MV-4-11 (cell line): ENCODE results near the gene TSSC4.

ENCODE experiments used
- DNase-seq: peaks from one replicate; lab custom pipeline; 2025; lab: John Stamatoyannopoulos, UW

Gene TSSC4

DNA sequence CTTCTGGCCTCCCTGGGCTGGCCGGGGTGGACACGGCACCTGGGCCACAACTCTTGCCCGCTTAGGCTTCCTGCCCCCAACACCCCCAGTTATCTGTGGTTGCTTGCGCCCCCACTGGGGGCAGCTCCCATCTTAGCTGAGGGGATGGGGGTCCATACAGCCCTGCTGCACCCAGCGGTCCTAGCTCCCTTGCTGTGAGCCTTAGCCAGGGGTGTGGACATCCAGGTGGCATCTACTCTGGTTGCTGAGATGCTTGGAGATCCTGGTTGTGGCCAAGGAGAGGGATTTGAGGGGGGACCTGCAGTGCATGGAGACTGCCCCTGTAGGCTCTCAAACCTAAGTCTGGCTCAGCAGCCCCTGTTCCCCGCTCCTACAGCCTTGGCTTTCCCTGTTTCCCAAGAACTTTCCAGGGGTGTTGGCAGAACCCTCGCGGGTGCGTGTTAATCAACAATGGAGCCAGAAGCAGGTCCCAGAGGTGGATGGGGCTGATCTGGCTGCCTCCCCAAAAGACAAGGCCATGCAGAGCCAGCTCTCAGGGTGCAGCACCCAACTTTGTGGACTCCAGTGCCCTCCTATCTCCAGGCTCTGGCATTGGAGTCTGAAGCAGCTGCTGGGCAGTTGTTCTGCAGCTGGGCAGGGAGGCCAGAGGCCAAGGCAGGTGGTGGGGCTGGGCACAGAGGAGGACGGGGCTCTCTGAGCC is 47.6 kb downstream of the TSSC4 start:
- no peak for DNase-seq

DNA sequence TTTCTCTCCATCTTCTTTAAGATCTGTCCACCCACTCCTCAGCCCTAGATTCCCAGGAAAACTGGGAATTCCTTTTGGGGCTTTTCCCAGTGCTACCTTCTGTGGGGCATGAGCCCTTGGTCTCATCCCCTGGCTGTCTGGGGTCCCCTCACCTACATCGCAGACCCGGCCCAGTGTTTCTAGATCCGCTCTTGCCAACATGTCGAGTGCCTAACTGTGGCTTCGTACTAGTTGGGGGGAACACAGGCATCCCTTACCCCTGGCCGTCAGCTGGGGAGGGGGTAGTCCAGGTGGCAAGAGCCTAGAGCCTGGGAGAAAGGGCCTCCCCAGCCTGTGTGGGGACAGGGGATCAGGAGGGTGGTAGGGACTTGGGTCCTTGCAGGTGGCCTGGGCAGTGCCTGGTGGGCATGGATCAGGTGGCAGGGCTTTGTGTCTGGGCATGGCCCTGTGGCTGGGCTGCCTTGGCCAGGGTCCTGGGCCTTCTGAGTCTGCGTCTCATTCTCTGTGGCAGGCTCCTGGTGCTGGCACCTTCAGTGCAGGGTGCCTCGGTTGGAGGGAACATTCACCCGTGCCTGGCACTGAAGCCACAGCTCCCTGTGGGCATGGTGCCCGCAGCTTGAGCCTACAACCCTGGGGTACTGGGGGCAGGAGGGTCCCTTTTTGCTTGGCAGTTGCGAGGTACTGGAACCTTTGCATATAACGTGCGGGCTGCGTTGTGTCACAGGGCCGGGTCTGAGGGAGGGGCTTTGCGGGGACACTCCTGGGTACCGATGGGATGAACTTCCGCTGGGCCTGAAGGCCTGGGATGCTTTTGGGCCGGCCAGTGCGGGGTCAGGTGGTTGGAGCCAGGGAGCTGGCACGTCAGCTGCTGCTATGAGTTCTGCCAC is 48.4 kb downstream of the TSSC4 start:
- no peak for DNase-seq

DNA sequence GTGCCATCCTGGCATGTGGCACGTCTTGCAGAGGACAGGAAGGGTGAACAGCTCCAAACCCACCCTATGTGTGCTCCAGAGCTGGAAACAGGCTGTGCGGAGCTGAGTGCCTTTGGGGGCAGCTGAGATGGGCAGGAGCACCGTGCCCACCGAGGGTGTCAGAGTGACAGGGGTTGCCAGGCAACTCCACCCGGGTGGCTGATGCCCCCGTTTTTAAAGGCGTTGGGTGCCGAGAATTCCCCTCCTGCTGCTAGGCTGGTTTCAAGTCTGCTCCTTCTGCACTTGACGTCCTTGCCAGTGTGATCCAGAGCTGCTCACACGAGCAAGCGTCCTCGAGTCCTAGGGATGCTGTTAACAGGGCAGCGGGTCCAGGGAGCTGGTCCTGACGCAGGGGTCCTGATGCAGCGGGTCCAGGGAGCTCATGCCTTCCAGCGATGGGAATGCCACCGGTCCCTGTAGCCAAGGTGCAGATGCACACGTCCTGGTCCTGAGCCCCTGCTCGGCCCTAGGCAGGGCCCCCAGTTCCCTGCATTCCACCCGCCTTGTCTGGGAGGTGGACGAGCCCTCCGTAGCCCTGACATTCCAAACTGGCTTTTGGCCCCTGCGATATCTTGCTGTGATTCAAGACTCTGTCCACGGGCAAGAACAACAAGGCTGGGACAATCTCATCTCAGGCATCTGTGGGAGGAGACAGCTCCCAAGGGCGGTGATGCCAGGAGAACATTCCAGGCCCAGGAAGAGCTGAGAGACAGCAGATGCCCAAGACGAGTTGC is 49.2 kb downstream of the TSSC4 start:
- DNase-seq, result no peak

DNA sequence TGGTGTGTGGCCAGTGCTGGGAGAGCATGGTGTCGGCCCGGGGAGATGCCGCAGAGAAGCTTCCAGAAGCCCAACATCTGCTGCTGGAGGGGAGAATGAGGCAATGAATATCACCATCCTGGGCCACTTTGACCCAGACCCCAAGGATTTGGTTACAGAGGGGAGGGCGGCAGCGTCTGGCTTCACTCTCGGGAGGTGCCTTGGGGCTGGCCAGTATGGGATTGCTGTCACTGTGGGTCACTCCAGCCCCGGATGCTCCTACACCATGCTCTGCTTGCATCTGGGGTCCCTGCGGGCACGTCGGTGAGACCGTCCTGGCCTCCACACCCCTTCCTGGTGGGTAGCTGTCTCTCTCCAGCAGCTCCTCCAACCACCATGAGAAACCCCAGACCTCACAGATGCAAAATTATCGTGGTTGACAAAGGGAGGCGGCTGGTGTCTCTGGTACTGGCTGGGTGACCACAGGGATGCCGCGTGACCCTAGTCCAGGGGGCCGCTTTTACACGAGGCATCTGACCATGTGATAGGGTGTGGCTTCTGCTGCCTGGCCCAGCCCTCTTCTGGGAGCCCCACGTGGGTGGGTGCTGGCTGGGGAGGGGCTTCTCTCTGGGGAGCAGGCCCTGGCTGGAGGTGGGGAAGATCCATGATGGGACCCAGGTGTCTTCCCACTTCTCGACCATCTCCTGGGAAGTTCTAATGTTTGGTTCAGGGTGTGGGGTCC is 49.9 kb downstream of the TSSC4 start:
- DNase-seq, result no peak

DNA sequence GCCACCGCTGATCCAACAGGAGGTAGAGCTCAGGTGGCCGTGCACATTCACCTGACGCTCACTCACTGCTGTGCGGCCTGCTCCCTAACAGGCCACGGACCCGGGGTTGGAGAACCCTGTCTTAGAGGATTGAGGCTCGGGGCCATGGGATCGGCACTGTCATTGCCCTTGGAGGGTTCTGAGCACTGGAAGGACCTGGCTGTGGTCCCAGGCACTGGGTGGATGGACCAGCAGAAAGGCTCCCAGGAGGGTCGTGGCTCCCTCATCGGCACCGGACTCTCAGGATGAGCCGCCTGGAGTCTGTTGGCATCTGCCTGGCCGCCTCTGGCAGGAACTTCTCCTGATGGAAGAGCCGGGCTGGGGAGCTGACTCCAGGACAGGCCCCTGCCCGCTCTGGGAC is 50.8 kb downstream of the TSSC4 start:
- DNase-seq, result no peak

DNA sequence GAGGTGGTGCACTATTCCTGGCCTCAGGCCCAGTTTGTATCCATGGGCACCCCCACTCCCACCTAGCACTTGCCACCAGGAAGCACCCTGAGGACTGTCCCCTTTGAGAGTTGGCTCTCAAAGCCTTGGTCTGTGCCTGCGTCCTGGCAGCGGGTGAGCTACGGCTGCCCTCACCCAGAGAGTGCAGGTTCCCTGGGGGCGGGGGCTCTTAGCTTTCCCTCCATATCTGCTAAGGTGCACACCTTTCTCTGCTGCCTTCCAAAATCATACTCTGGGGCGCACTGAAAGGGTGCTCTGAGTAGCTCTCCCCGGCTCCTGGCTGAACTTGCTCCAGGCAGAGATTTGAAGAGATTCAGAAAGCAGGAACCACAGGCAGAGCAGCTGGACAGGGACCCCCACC is 51.4 kb downstream of the TSSC4 start:
- no peak for DNase-seq

DNA sequence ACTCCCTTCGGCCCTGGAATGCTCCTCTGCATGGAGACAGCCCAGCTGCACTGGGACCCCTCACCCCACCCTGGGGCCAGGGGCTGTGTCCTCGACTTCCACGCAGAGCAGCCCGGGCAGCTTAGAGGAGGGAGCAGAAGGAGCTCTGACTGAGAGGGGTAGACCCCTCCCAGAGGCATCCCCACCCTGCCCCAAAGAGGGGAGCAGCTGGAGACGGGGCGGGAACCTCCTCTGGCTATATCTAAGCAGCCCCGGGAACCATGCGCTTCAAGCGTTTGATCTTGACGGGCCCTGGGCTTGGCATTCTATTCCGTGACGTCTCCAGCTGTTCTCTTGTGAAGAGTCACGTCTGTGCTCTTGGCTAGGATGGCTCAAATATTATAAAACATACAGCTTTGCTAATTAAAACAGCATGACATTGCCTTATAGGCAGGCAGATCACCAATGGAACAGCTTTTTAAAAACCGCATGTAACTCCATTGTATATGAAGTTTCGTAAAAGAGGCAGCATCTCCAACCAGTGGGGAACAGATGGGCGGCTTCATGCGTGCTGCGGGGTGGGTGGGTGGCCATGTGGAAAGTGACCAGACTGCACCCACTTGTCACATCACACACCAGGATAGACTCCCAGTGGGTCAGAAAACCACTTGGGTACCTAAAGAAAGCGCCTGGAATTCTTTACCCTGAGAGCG is 51.9 kb downstream of the TSSC4 start:
- no peak for DNase-seq

DNA sequence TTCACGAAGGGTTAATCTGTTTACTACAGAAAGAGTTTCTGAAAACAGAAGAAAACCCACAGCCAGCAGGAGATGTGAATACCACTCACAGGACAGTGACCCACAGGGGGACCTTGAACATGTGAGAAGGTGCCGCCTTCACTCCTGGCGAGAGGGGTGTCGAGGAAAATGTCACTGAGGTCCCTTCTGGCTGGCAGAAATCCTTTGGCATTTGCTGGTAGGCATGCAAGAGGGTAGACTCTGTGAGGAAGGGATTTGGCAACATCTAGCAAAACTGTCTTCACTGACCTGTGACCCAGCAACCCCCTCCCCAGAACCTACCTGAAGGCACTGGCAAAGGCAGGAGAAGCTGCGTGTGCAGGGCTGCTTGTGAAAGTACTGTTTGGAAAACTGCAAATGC is 52.9 kb downstream of the TSSC4 start:
- DNase-seq, result no peak
